ENCODE data around the gene MAST1.

The MAST1 gene

GRCh38 chr19:12838182-12838885 lies at the start of gene MAST1:
Gene MAST1, plus strand, starts transcription at chr19:12838515. Its CDS starts 58 bp downstream, at chr19:12838573.
- Histone ChIP-seq H3K9me3 (ENCODE audit: low read depth, low read length) (no peaks in the 10 kb centered on the region), H3K4me3 (peak within 1 kb of the TSS; percentile 93), H3K36me3 (ENCODE audit: insufficient read depth, low read length) (no peaks in the 10 kb centered on the region; the same call in 1 of the 2 replicates), H3K9ac (ENCODE audit: insufficient read length) (peak within 1 kb of the TSS; percentile 77), H3K27ac (no peak within 1 kb of the TSS)
- no peak for TF ChIP-seq POLR2AphosphoS5 (IDR thresholded peaks at IDR 0.05; ENCODE audit: borderline replicate concordance, low read depth, low read length)
- no peak for TF ChIP-seq FOXP2 (optimal IDR thresholded peaks at IDR 0.05; ENCODE audit: control extremely low read depth, extremely low read length, insufficient read depth)
- TF ChIP-seq EZH2 (IDR thresholded peaks at IDR 0.05): no peak
- DNase-seq (ENCODE audit: low read depth, low spot score): no peak

GRCh38 chr19:12788682-12789097 lies 49.6 kb upstream of the MAST1 start:
- H3K9me3 ChIP-seq (ENCODE audit: low read depth, low read length): no peaks in the 10 kb centered on the region
- H3K4me3 ChIP-seq: peak overlapping the region; percentile 97
- H3K9ac ChIP-seq (ENCODE audit: insufficient read length): peak overlapping the region; percentile 70
- DNase-seq (ENCODE audit: low read depth, low spot score): no peak
- TF ChIP-seq FOXP2 (optimal IDR thresholded peaks at IDR 0.05; ENCODE audit: control extremely low read depth, extremely low read length, insufficient read depth): peak; percentile 70
- peak; percentile 74 for TF ChIP-seq POLR2AphosphoS5 (IDR thresholded peaks at IDR 0.05; ENCODE audit: borderline replicate concordance, low read depth, low read length)
- no peak for TF ChIP-seq EZH2 (IDR thresholded peaks at IDR 0.05)
- H3K27ac ChIP-seq: peak overlapping the region; percentile 97
- no peaks in the 10 kb centered on the region for H3K36me3 ChIP-seq (ENCODE audit: insufficient read depth, low read length)

GRCh38 chr19:12789098-12789903 lies 49.0 kb upstream of the MAST1 start:
- TF ChIP-seq FOXP2 (optimal IDR thresholded peaks at IDR 0.05; ENCODE audit: control extremely low read depth, extremely low read length, insufficient read depth) (peak; percentile 21), POLR2AphosphoS5 (IDR thresholded peaks at IDR 0.05; ENCODE audit: borderline replicate concordance, low read depth, low read length) (no peak)
- peak overlapping the region; percentile 97 for H3K27ac ChIP-seq
- H3K9ac ChIP-seq (ENCODE audit: insufficient read length): peak overlapping the region; percentile 70
- no peak for DNase-seq (ENCODE audit: low read depth, low spot score)
- no peaks in the 10 kb centered on the region for H3K36me3 ChIP-seq (ENCODE audit: insufficient read depth, low read length)
- peak overlapping the region; percentile 97 for H3K4me3 ChIP-seq
- H3K9me3 ChIP-seq (ENCODE audit: low read depth, low read length): no peaks in the 10 kb centered on the region

GRCh38 chr19:12789904-12790619 lies 48.3 kb upstream of the MAST1 start:
- Histone ChIP-seq H3K27ac (peak overlapping the region; percentile 97), H3K4me3 (peak overlapping the region; percentile 97), H3K9ac (ENCODE audit: insufficient read length) (no peak overlapping the region), H3K9me3 (ENCODE audit: low read depth, low read length) (no peaks in the 10 kb centered on the region), H3K36me3 (ENCODE audit: insufficient read depth, low read length) (no peaks in the 10 kb centered on the region)
- no peak for DNase-seq (ENCODE audit: low read depth, low spot score)
- no peak for TF ChIP-seq EZH2 (IDR thresholded peaks at IDR 0.05)
- TF ChIP-seq FOXP2 (optimal IDR thresholded peaks at IDR 0.05; ENCODE audit: control extremely low read depth, extremely low read length, insufficient read depth): no peak
- TF ChIP-seq POLR2AphosphoS5 (IDR thresholded peaks at IDR 0.05; ENCODE audit: borderline replicate concordance, low read depth, low read length): peak; percentile 55; the same call in 1 of the 2 replicates

- DNase-seq (ENCODE audit: low read depth, low spot score): no peak
- Histone ChIP-seq H3K36me3 (ENCODE audit: insufficient read depth, low read length) (no peaks in the 10 kb centered on the region), H3K27ac (no peak overlapping the region), H3K4me3 (peak overlapping the region; percentile 97), H3K9ac (ENCODE audit: insufficient read length) (no peak overlapping the region), H3K9me3 (ENCODE audit: low read depth, low read length) (no peaks in the 10 kb centered on the region)
- TF ChIP-seq EZH2 (IDR thresholded peaks at IDR 0.05): no peak
- no peak for TF ChIP-seq FOXP2 (optimal IDR thresholded peaks at IDR 0.05; ENCODE audit: control extremely low read depth, extremely low read length, insufficient read depth)
- no peak for TF ChIP-seq POLR2AphosphoS5 (IDR thresholded peaks at IDR 0.05; ENCODE audit: borderline replicate concordance, low read depth, low read length)
Measured at GRCh38 chr19:12790628-12791344, 47.5 kb upstream of the MAST1 start.

- peak within 1 kb of the TSS; percentile 78 for H3K27ac ChIP-seq
- TF ChIP-seq POLR2AphosphoS5 (IDR thresholded peaks at IDR 0.05; ENCODE audit: borderline replicate concordance, low read depth, low read length) (peak; percentile 100), EZH2 (IDR thresholded peaks at IDR 0.05) (no peak), FOXP2 (optimal IDR thresholded peaks at IDR 0.05; ENCODE audit: control extremely low read depth, extremely low read length, insufficient read depth) (peak; percentile 95)
- peak within 1 kb of the TSS; percentile 97 for H3K4me3 ChIP-seq
Measured at GRCh38 chr19:12791345-12792050, 46.8 kb upstream of the MAST1 start, which contains the start of gene JUNB. Gene JUNB, plus strand, starts transcription at chr19:12791486. Its CDS starts 286 bp downstream, at chr19:12791772.

More at GRCh38 chr19:12791345-12792050, 46.8 kb upstream of the MAST1 start, which contains the start of gene JUNB:
- peak within 1 kb of the TSS; percentile 68 for H3K9ac ChIP-seq (ENCODE audit: insufficient read length)
- DNase-seq (ENCODE audit: low read depth, low spot score): no peak
- no peaks in the 10 kb centered on the region for H3K9me3 ChIP-seq (ENCODE audit: low read depth, low read length)
- H3K36me3 ChIP-seq (ENCODE audit: insufficient read depth, low read length): no peaks in the 10 kb centered on the region
